ENCODE data around the gene TSPAN4.

TSPAN4 gene

GRCh38 chr11:853682-854448 is 11.2 kb downstream of the TSPAN4 start:
- DNase-seq: no peak

- no peak for DNase-seq
Observed at GRCh38 chr11:854601-855329, 12.1 kb downstream of the TSPAN4 start.

- DNase-seq: no peak
Observed at GRCh38 chr11:855330-855674, 12.7 kb downstream of the TSPAN4 start.

- DNase-seq: no peak
Observed at GRCh38 chr11:855796-856195, 13.1 kb downstream of the TSPAN4 start.

- no peak for DNase-seq
Observed at GRCh38 chr11:856397-856796, 13.7 kb downstream of the TSPAN4 start.

GRCh38 chr11:858053-858761 is 15.6 kb downstream of the TSPAN4 start:
- DNase-seq: no peak

- no peak for DNase-seq
Observed at GRCh38 chr11:858762-859339, 16.2 kb downstream of the TSPAN4 start.

- DNase-seq: no peak
Observed at GRCh38 chr11:859394-860131, 16.9 kb downstream of the TSPAN4 start.

- DNase-seq: no peak
Observed at GRCh38 chr11:860234-861104, 17.8 kb downstream of the TSPAN4 start.

- DNase-seq: no peak
Observed at GRCh38 chr11:861105-861479, 18.4 kb downstream of the TSPAN4 start.

GRCh38 chr11:862081-862661 is 19.5 kb downstream of the TSPAN4 start:
- DNase-seq: no peak

- no peak for DNase-seq
Observed at GRCh38 chr11:862696-863022, 20.0 kb downstream of the TSPAN4 start.

GRCh38 chr11:863023-863909 is 20.6 kb downstream of the TSPAN4 start:
- DNase-seq: no peak

- DNase-seq: no peak
Observed at GRCh38 chr11:863910-864827, 21.5 kb downstream of the TSPAN4 start.

GRCh38 chr11:864898-865297 is 22.2 kb downstream of the TSPAN4 start:
- DNase-seq: no peak

- no peak for DNase-seq
Observed at GRCh38 chr11:865462-866430, 23.1 kb downstream of the TSPAN4 start.

- no peak for DNase-seq
Observed at GRCh38 chr11:866481-866880, 23.8 kb downstream of the TSPAN4 start.

- DNase-seq: no peak
Observed at GRCh38 chr11:867856-868358, 25.3 kb downstream of the TSPAN4 start.
